GM12878 (cell line): ENCODE measurements around the gene FAM118A. TPM values are rescaled to one million over a fixed set of nuclear protein-coding genes. Genes with fewer than 3 reads are reported as not detected.

Source experiments
- CBX3 ChIP-seq: fragments of 200-600 bp; sonication (generic); IDR thresholded peaks from 2 replicates; pipeline ENCODE4 v1.6.1; 2016; ENCODE audit warnings: low read depth, borderline replicate concordance
- DPF2 ChIP-seq: fragments of 450-650 bp; IDR thresholded peaks from 2 replicates; pipeline ENCODE4 v1.6.1; 2017; ENCODE audit warnings: mild to moderate bottlenecking
- EED ChIP-seq: sonication (generic); IDR thresholded peaks from 2 replicates; pipeline ENCODE4 v1.6.1; 2016; ENCODE audit warnings: antibody characterized with exemption, low read depth
- IKZF2 ChIP-seq, 2 experiments: fragments of 450-650 bp; IDR thresholded peaks; 2 replicates each; pipeline ENCODE4 v1.6.1; 2017; ENCODE audit warnings: mild to moderate bottlenecking in 2 of 2, moderate library complexity in 2 of 2
- NFYA ChIP-seq: IDR thresholded peaks from 2 replicates; pipeline ENCODE4 v1.6.1; 2011; ENCODE audit warnings: low read depth, mild to moderate bottlenecking, low read length, improper control_type of control experiment, borderline replicate concordance
- PAX5 ChIP-seq: IDR thresholded peaks from 2 replicates; pipeline ENCODE4 v1.6.1; 2011; ENCODE audit warnings: low read depth, low read length, borderline replicate concordance
- PBX3 ChIP-seq: IDR thresholded peaks from 2 replicates; pipeline ENCODE4 v1.6.1; 2011; ENCODE audit warnings: mild to moderate bottlenecking, low read depth, low read length, moderate library complexity; ENCODE audit not compliant: insufficient replicate concordance
- RB1 ChIP-seq: fragments of 450-650 bp; formaldehyde crosslinking; IDR thresholded peaks from 2 replicates; pipeline ENCODE4 v1.6.1; 2017; ENCODE audit warnings: mild to moderate bottlenecking, borderline replicate concordance
- SMARCA5 ChIP-seq: fragments of 450-650 bp; IDR thresholded peaks from 2 replicates; pipeline ENCODE4 v1.6.1; 2017; ENCODE audit warnings: mild to moderate bottlenecking
- TAF1 ChIP-seq: IDR thresholded peaks from 2 replicates; pipeline ENCODE4 v1.6.1; 2011; ENCODE audit warnings: mild to moderate bottlenecking, low read depth, low read length, borderline replicate concordance
- ZNF24 ChIP-seq: fragments of 450-650 bp; IDR thresholded peaks from 2 replicates; pipeline ENCODE4 v1.6.1; 2017; ENCODE audit warnings: antibody characterized with exemption, mild to moderate bottlenecking
- polyA plus RNA-seq, 11 experiments: library from polyadenylated mRNA; depleted of rRNA in 4 of 11; unstranded in 6 of 11; stranded (reverse) in 5 of 11; fragments of >200 nt; fragmentation: Nextera tagmentation in 4 of 11; fragmentation: Illumina TruSeq in 1 of 11; extraction: Ambion mirVana in 4 of 11; extraction: Trizol in 1 of 11; gene quantifications; 1 replicate in 1 of 11; 2 replicates in 10 of 11; pipeline versions ENCODE4 v1.2.1 to v1.2.3, GENCODE V29; 2011 to 2016; ENCODE audit warnings: inconsistent platforms in 2 of 11, missing spikeins in 2 of 11, low read depth in 1 of 11
- total RNA-seq, 4 experiments: library from RNA; depleted of rRNA in 3 of 4; stranded (reverse); fragments of >200 nt in 3 of 4; fragmentation: Illumina TruSeq in 1 of 4; extraction: Trizol in 1 of 4; gene quantifications; 2 replicates each; pipeline versions ENCODE4 v1.2.1 to v1.2.3, GENCODE V29; 2013 to 2021
- TF ChIP-seq, protein P1 (sequence below): fragments of 450-650 bp; IDR thresholded peaks from 2 replicates; pipeline ENCODE4 v1.6.1; 2017; ENCODE audit warnings: mild to moderate bottlenecking, moderate library complexity

The FAM118A gene
- total and polyA plus RNA-seq, 10 of the 15 experiments (the other 5 are each of a cell fraction or from before 2014, with no cell fraction given), result 17.4 to 332 (median 56.6) TPM

DNA sequence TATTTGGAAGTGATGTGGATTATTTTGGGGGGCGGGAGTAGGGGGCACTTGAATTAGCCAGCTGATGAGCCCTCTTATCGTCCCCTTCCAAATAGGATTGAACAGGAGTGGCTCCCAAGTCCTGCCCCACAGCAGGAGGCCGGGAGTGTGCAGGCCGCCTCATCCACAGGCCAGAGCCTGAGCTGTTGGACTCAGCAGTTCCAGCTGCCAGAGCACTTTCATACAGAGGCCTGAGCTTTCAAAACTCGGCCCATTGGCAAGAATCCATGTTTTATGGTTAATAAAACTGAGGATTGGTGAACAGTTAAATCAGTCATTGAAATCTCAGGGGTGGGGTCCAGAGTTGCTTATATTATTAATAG is 9.6 kb downstream of the FAM118A start (continued):
- TF ChIP-seq PBX3 (no peak), ZNF24 (no peak), DPF2 (no peak), RB1 (0 out of 2 replicates have a peak, but pooled peaks have one; percentile 2), CBX3 (no peak), PAX5 (no peak), EED (no peak), SMARCA5 (peak; percentile 85), IKZF2 (IDR thresholded peaks at IDR 0.05) (0 out of 4 replicates have a peak, but pooled peaks of 1 of the 2 experiments have one; percentile 5), NFYA (no peak), TAF1 (no peak)
- TF ChIP-seq, protein P1, sequence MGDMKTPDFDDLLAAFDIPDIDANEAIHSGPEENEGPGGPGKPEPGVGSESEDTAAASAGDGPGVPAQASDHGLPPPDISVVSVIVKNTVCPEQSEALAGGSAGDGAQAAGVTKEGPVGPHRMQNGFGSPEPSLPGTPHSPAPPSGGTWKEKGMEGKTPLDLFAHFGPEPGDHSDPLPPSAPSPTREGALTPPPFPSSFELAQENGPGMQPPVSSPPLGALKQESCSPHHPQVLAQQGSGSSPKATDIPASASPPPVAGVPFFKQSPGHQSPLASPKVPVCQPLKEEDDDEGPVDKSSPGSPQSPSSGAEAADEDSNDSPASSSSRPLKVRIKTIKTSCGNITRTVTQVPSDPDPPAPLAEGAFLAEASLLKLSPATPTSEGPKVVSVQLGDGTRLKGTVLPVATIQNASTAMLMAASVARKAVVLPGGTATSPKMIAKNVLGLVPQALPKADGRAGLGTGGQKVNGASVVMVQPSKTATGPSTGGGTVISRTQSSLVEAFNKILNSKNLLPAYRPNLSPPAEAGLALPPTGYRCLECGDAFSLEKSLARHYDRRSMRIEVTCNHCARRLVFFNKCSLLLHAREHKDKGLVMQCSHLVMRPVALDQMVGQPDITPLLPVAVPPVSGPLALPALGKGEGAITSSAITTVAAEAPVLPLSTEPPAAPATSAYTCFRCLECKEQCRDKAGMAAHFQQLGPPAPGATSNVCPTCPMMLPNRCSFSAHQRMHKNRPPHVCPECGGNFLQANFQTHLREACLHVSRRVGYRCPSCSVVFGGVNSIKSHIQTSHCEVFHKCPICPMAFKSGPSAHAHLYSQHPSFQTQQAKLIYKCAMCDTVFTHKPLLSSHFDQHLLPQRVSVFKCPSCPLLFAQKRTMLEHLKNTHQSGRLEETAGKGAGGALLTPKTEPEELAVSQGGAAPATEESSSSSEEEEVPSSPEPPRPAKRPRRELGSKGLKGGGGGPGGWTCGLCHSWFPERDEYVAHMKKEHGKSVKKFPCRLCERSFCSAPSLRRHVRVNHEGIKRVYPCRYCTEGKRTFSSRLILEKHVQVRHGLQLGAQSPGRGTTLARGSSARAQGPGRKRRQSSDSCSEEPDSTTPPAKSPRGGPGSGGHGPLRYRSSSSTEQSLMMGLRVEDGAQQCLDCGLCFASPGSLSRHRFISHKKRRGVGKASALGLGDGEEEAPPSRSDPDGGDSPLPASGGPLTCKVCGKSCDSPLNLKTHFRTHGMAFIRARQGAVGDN, result 0 out of 2 replicates have a peak, but pooled peaks have one; percentile 6
- TF ChIP-seq, all 136 proteins: peak for 5
